HG03060 (cell line): ENCODE results near the gene KLF6.

Source experiments
- ATAC-seq: cut with Tn5 transposase; IDR thresholded peaks from one replicate; pipeline ENCODE4 v1.9.1; 2021; ENCODE audit warnings: low read depth, moderate number of reproducible peaks; ENCODE audit not compliant: unreplicated experiment

KLF6 gene

GRCh38 chr10:3784510-3785250 lies at the start of gene KLF6:
Gene KLF6 (minus strand): TSS chr10:3785209. CDS start chr10:3785014, 195 bp downstream.
- no peak for ATAC-seq

GRCh38 chr10:3834404-3834803 lies 49.4 kb upstream of the KLF6 start:
- ATAC-seq: no peak

GRCh38 chr10:3833046-3833445 lies 48.0 kb upstream of the KLF6 start:
- ATAC-seq: no peak

- ATAC-seq: no peak
Measured at GRCh38 chr10:3832022-3832786, 47.2 kb upstream of the KLF6 start.

GRCh38 chr10:3831608-3832007 lies 46.6 kb upstream of the KLF6 start:
- ATAC-seq: no peak

- no peak for ATAC-seq
Measured at GRCh38 chr10:3830946-3831345, 45.9 kb upstream of the KLF6 start.

GRCh38 chr10:3829156-3830050 lies 44.4 kb upstream of the KLF6 start:
- ATAC-seq: no peak

GRCh38 chr10:3828404-3829155 lies 43.6 kb upstream of the KLF6 start:
- no peak for ATAC-seq

GRCh38 chr10:3827768-3828403 lies 42.9 kb upstream of the KLF6 start:
- no peak for ATAC-seq

GRCh38 chr10:3827266-3827665 lies 42.3 kb upstream of the KLF6 start:
- no peak for ATAC-seq

GRCh38 chr10:3825862-3826351 lies 40.9 kb upstream of the KLF6 start:
- ATAC-seq: no peak

- no peak for ATAC-seq
Measured at GRCh38 chr10:3825244-3825643, 40.2 kb upstream of the KLF6 start.

GRCh38 chr10:3822541-3823330 lies 37.7 kb upstream of the KLF6 start:
- no peak for ATAC-seq

- no peak for ATAC-seq
Measured at GRCh38 chr10:3820255-3820654, 35.2 kb upstream of the KLF6 start.

- no peak for ATAC-seq
Measured at GRCh38 chr10:3816995-3817394, 32.0 kb upstream of the KLF6 start.

GRCh38 chr10:3814838-3815220 lies 29.8 kb upstream of the KLF6 start:
- ATAC-seq: no peak

GRCh38 chr10:3813986-3814837 lies 29.2 kb upstream of the KLF6 start:
- ATAC-seq: no peak

GRCh38 chr10:3813267-3813666 lies 28.3 kb upstream of the KLF6 start:
- ATAC-seq: no peak
